Measurements from ENCODE around the gene SPATA7. TPM values are rescaled to one million over a fixed set of nuclear protein-coding genes. Genes with fewer than 3 reads are reported as not detected.

The SPATA7 gene
- total RNA-seq, 1 experiment from 2014 or later, result 3.7 TPM

GRCh38 chr14:88417594-88417993 is 32.1 kb downstream of the SPATA7 start:
- TF ChIP-seq CTCF (IDR thresholded peaks at IDR 0.05; ENCODE audit: unreplicated experiment), result no peak
- intact Hi-C loops (cut with micrococcal nuclease), result no loop called here
- peaks cover 8% of the 10 kb centered on the region for H3K9me3 Mint-ChIP-seq (ENCODE audit: unreplicated experiment)
- H3K27ac Mint-ChIP-seq (ENCODE audit: low read depth, unreplicated experiment), result no peak overlapping the region
- no TSS peak for BruUV-seq (replicated peaks)
- no peak for DNase-seq (ENCODE audit: unreplicated experiment)
- POLR2A ChIA-PET, result no interaction called here
- no peaks in the 10 kb centered on the region for H3K27me3 Mint-ChIP-seq (ENCODE audit: insufficient read depth, unreplicated experiment)
- CTCF ChIA-PET, result interaction anchor here (0.6 kb wide), 1 partner anchor 226 kb away, joined by 3 read pairs; no protein-coding TSS in a partner anchor
- no peaks in the 10 kb centered on the region for H3K4me1 Mint-ChIP-seq (ENCODE audit: insufficient read depth, unreplicated experiment)
- H3K4me3 Mint-ChIP-seq (ENCODE audit: unreplicated experiment), result no peak overlapping the region
- H3K36me3 Mint-ChIP-seq (ENCODE audit: insufficient read depth, unreplicated experiment), result peaks cover 4% of the 10 kb centered on the region

DNA sequence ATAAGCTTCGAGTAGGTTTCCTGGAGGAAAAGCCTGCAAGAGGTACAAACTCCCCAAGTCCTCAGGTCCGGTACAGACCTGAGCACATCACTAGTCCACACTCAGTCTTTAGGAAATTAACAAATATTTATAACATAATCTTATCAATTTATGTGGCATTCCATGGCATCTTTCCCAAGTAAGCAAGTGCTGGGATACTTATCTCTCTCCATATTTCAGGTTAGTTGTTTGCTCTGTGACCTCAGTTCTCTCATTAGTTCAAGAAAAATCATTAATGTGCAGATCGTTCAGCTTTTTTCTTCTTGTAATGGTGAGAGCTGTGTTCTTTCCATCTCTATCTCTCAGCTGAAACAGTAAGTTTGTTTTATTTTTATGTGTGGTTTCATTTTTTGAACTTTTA is 34.7 kb downstream of the SPATA7 start:
- peaks cover 4% of the 10 kb centered on the region for H3K36me3 Mint-ChIP-seq (ENCODE audit: insufficient read depth, unreplicated experiment)
- DNase-seq (ENCODE audit: unreplicated experiment), result no peak
- no peaks in the 10 kb centered on the region for H3K27me3 Mint-ChIP-seq (ENCODE audit: insufficient read depth, unreplicated experiment)
- TF ChIP-seq CTCF (IDR thresholded peaks at IDR 0.05; ENCODE audit: unreplicated experiment), result no peak
- H3K4me1 Mint-ChIP-seq (ENCODE audit: insufficient read depth, unreplicated experiment), result peaks cover 6% of the 10 kb centered on the region
- POLR2A ChIA-PET, result no interaction called here
- H3K27ac Mint-ChIP-seq (ENCODE audit: low read depth, unreplicated experiment), result no peak overlapping the region
- BruUV-seq (replicated peaks), result no TSS peak
- CTCF ChIA-PET, result no interaction called here
- H3K4me3 Mint-ChIP-seq (ENCODE audit: unreplicated experiment), result no peak overlapping the region
- intact Hi-C loops (cut with micrococcal nuclease), result no loop called here
- peaks cover 8% of the 10 kb centered on the region for H3K9me3 Mint-ChIP-seq (ENCODE audit: unreplicated experiment)

DNA sequence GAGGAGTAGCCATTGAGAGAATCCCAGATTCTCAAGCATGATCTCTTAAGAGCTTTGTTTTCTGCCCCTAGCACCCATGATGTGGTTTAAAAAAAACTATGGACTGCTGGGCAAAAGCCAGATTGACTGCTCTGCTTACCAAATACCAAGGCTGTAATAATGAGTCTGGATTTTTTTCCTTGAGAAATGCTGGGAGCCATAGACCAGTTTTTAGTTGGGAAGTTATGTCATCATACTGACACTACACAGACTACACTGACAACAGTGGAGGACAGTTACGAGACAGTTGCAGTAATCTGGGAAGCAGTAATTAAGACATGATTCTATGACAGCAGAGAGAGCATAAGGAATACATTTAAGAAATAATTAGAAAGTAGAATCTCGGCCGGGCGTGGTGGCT is 35.8 kb downstream of the SPATA7 start:
- CTCF ChIA-PET, result no interaction called here
- Mint-ChIP-seq H3K9me3 (ENCODE audit: unreplicated experiment) (peaks cover 8% of the 10 kb centered on the region), H3K27me3 (ENCODE audit: insufficient read depth, unreplicated experiment) (no peaks in the 10 kb centered on the region), H3K4me3 (ENCODE audit: unreplicated experiment) (no peak overlapping the region), H3K36me3 (ENCODE audit: insufficient read depth, unreplicated experiment) (peaks cover 4% of the 10 kb centered on the region), H3K27ac (ENCODE audit: low read depth, unreplicated experiment) (no peak overlapping the region), H3K4me1 (ENCODE audit: insufficient read depth, unreplicated experiment) (peaks cover 6% of the 10 kb centered on the region)
- no peak for TF ChIP-seq CTCF (IDR thresholded peaks at IDR 0.05; ENCODE audit: unreplicated experiment)
- POLR2A ChIA-PET, result no interaction called here
- DNase-seq (ENCODE audit: unreplicated experiment), result no peak
- intact Hi-C loops (cut with micrococcal nuclease), result no loop called here
- BruUV-seq (replicated peaks), result no TSS peak

GRCh38 chr14:88422047-88422446 is 36.6 kb downstream of the SPATA7 start:
- peaks cover 8% of the 10 kb centered on the region for H3K9me3 Mint-ChIP-seq (ENCODE audit: unreplicated experiment)

More at GRCh38 chr14:88422047-88422446, 36.6 kb downstream of the SPATA7 start:
- intact Hi-C loops (cut with micrococcal nuclease), result no loop called here
- no TSS peak for BruUV-seq (replicated peaks)
- ChIA-PET POLR2A (interaction anchor here (0.6 kb wide), 1 partner anchor 63 kb away, joined by 4 read pairs; no protein-coding TSS in a partner anchor), CTCF (no interaction called here)
- Mint-ChIP-seq H3K36me3 (ENCODE audit: insufficient read depth, unreplicated experiment) (peaks cover 4% of the 10 kb centered on the region), H3K27ac (ENCODE audit: low read depth, unreplicated experiment) (no peak overlapping the region), H3K27me3 (ENCODE audit: insufficient read depth, unreplicated experiment) (no peaks in the 10 kb centered on the region), H3K4me1 (ENCODE audit: insufficient read depth, unreplicated experiment) (peaks cover 6% of the 10 kb centered on the region), H3K4me3 (ENCODE audit: unreplicated experiment) (no peak overlapping the region)
- no peak for DNase-seq (ENCODE audit: unreplicated experiment)
- TF ChIP-seq CTCF (IDR thresholded peaks at IDR 0.05; ENCODE audit: unreplicated experiment), result no peak

Measured in MCF 10A (cell line).